Astrocyte (in vitro differentiated cells and primary cell): ENCODE measurements around the gene DSTN. TPM values are rescaled to one million over a fixed set of nuclear protein-coding genes. Genes with fewer than 3 reads are reported as not detected.

ENCODE experiments used
- DNase-seq: peaks from one replicate; pipeline ENCODE4 v3.0.0-alpha.2; 2010; ENCODE audit warnings: low read depth
- FAIRE-seq: peaks from 2 replicates; lab custom pipeline; 2011; peaks lifted over from hg19 to GRCh38; lab: Jason Lieb, UNC
- H2AFZ ChIP-seq: 2 replicates; pipeline ENCODE4 v1.6.0; 2012; ENCODE audit warnings: low read depth, low read length, inconsistent platforms
- H3K27ac ChIP-seq: 2 replicates; pipeline ENCODE4 v1.5.1; 2011; ENCODE audit warnings: low read depth, low read length, inconsistent platforms
- H3K27me3 ChIP-seq: 2 replicates; pipeline ENCODE4 v1.6.0; 2011; ENCODE audit warnings: low read length, inconsistent platforms; ENCODE audit not compliant: insufficient read depth
- H3K36me3 ChIP-seq: 2 replicates; pipeline ENCODE4 v1.5.1; 2011; ENCODE audit warnings: low read length, inconsistent platforms; ENCODE audit not compliant: insufficient read depth
- H3K4me1 ChIP-seq: 2 replicates; pipeline ENCODE4 v1.5.1; 2011; ENCODE audit warnings: low read length, inconsistent platforms; ENCODE audit not compliant: insufficient read depth
- H3K4me2 ChIP-seq: 2 replicates; pipeline ENCODE4 v1.6.0; 2012; ENCODE audit warnings: low read length, inconsistent platforms
- H3K4me3 ChIP-seq: 2 replicates; pipeline ENCODE4 v1.5.1; 2011; ENCODE audit warnings: low read depth, mild to moderate bottlenecking, low read length, inconsistent platforms; ENCODE audit not compliant: insufficient read depth
- H3K79me2 ChIP-seq: 2 replicates; pipeline ENCODE4 v1.6.0; 2012; ENCODE audit warnings: mild to moderate bottlenecking, low read length, inconsistent platforms; ENCODE audit not compliant: insufficient read depth
- H3K9ac ChIP-seq: 2 replicates; pipeline ENCODE4 v1.6.0; 2012; ENCODE audit warnings: mild to moderate bottlenecking, low read length, inconsistent platforms
- H3K9me3 ChIP-seq: 2 replicates; pipeline ENCODE4 v1.5.1; 2012; ENCODE audit warnings: low read depth, mild to moderate bottlenecking, low read length, inconsistent platforms; ENCODE audit not compliant: insufficient read depth
- H4K20me1 ChIP-seq: 2 replicates; pipeline ENCODE4 v1.6.0; 2012; ENCODE audit warnings: low read length, inconsistent platforms; ENCODE audit not compliant: insufficient read depth
- H3K27ac Mint-ChIP-seq: one replicate; pipeline ENCODE4 v1.8.0; 2021; ENCODE audit warnings: mild to moderate bottlenecking, mixed read lengths; ENCODE audit not compliant: unreplicated experiment
- H3K27me3 Mint-ChIP-seq: one replicate; pipeline ENCODE4 v1.8.0; 2021; ENCODE audit warnings: low read depth, mixed read lengths; ENCODE audit not compliant: unreplicated experiment
- H3K36me3 Mint-ChIP-seq: one replicate; pipeline ENCODE4 v1.8.0; 2021; ENCODE audit warnings: low read depth, mixed read lengths; ENCODE audit not compliant: unreplicated experiment
- H3K4me1 Mint-ChIP-seq: one replicate; pipeline ENCODE4 v1.8.0; 2021; ENCODE audit warnings: low read depth, mixed read lengths; ENCODE audit not compliant: unreplicated experiment
- H3K4me3 Mint-ChIP-seq: one replicate; pipeline ENCODE4 v1.8.0; 2021; ENCODE audit warnings: mild to moderate bottlenecking, moderate library complexity, mixed read lengths; ENCODE audit not compliant: unreplicated experiment
- H3K9me3 Mint-ChIP-seq: one replicate; pipeline ENCODE4 v1.8.0; 2021; ENCODE audit warnings: mild to moderate bottlenecking, mixed read lengths; ENCODE audit not compliant: unreplicated experiment
- CTCF ChIP-seq: IDR thresholded peaks from 2 replicates; pipeline ENCODE4 v1.5.1; 2011; ENCODE audit warnings: low read depth, mild to moderate bottlenecking, inconsistent platforms, low read length, moderate library complexity; ENCODE audit not compliant: insufficient read depth
- EZH2 ChIP-seq: IDR thresholded peaks from 2 replicates; pipeline ENCODE4 v1.6.1; 2012; ENCODE audit warnings: mild to moderate bottlenecking, low read length, inconsistent platforms; ENCODE audit not compliant: insufficient read depth
- total RNA-seq: library from RNA; stranded (reverse); gene quantifications from 2 replicates; pipeline ENCODE4 v1.2.1, GENCODE V29; 2021

The DSTN gene
- total RNA-seq, 1 donor from 2014 or later, result 552 TPM

GRCh38 chr20:17622851-17623508 lies 53.1 kb downstream of the DSTN start:
- TF ChIP-seq EZH2 (no peak), CTCF (no peak)
- peaks cover 37% of the 10 kb centered on the region for H3K36me3 ChIP-seq
- no peak overlapping the region for H3K9ac ChIP-seq
- H3K9me3 Mint-ChIP-seq, result no peaks in the 10 kb centered on the region
- no peaks in the 10 kb centered on the region for H3K27me3 Mint-ChIP-seq
- H3K4me3 Mint-ChIP-seq, result no peak overlapping the region
- H3K27ac ChIP-seq, result no peak overlapping the region
- peaks cover 12% of the 10 kb centered on the region for H3K36me3 Mint-ChIP-seq
- no peak overlapping the region for H3K27ac Mint-ChIP-seq
- H3K9me3 ChIP-seq, result no peaks in the 10 kb centered on the region
- no peak overlapping the region for H3K4me2 ChIP-seq
- no peaks in the 10 kb centered on the region for H3K27me3 ChIP-seq
- no peak overlapping the region for H2AFZ ChIP-seq
- no peaks in the 10 kb centered on the region for H3K4me1 Mint-ChIP-seq
- peaks cover 98% of the 10 kb centered on the region for H4K20me1 ChIP-seq
- FAIRE-seq (no peak), DNase-seq (no peak)
- H3K4me1 ChIP-seq, result no peaks in the 10 kb centered on the region
- no peak overlapping the region for H3K4me3 ChIP-seq
- peaks cover 23% of the 10 kb centered on the region for H3K79me2 ChIP-seq

GRCh38 chr20:17624070-17624469 lies 54.2 kb downstream of the DSTN start:
- no peaks in the 10 kb centered on the region for H3K4me1 ChIP-seq
- H3K4me3 ChIP-seq, result no peak overlapping the region
- FAIRE-seq (no peak), DNase-seq (no peak)
- no peaks in the 10 kb centered on the region for H3K9me3 Mint-ChIP-seq
- H3K36me3 ChIP-seq, result peaks cover 36% of the 10 kb centered on the region
- H3K36me3 Mint-ChIP-seq, result peaks cover 18% of the 10 kb centered on the region
- no peak overlapping the region for H3K4me3 Mint-ChIP-seq
- H3K4me1 Mint-ChIP-seq, result no peaks in the 10 kb centered on the region
- no peaks in the 10 kb centered on the region for H3K9me3 ChIP-seq
- peaks cover 98% of the 10 kb centered on the region for H4K20me1 ChIP-seq
- H3K27ac ChIP-seq, result no peak overlapping the region
- no peaks in the 10 kb centered on the region for H3K27me3 ChIP-seq
- TF ChIP-seq EZH2, result no peak
- no peak for TF ChIP-seq CTCF
- peaks cover 31% of the 10 kb centered on the region for H3K79me2 ChIP-seq
- no peak overlapping the region for H2AFZ ChIP-seq
- no peak overlapping the region for H3K9ac ChIP-seq
- no peaks in the 10 kb centered on the region for H3K27me3 Mint-ChIP-seq
- no peak overlapping the region for H3K4me2 ChIP-seq
- H3K27ac Mint-ChIP-seq, result peak overlapping the region; percentile 41

- Mint-ChIP-seq H3K27me3 (no peaks in the 10 kb centered on the region), H3K4me1 (no peaks in the 10 kb centered on the region), H3K4me3 (no peak overlapping the region), H3K27ac (no peak overlapping the region), H3K9me3 (no peaks in the 10 kb centered on the region), H3K36me3 (peaks cover 18% of the 10 kb centered on the region)
- Histone ChIP-seq H3K9me3 (no peaks in the 10 kb centered on the region), H3K4me3 (no peak overlapping the region), H3K4me1 (no peaks in the 10 kb centered on the region), H3K9ac (no peak overlapping the region), H3K27me3 (no peaks in the 10 kb centered on the region), H3K27ac (no peak overlapping the region), H3K4me2 (no peak overlapping the region), H4K20me1 (peaks cover 98% of the 10 kb centered on the region), H3K79me2 (peaks cover 37% of the 10 kb centered on the region), H3K36me3 (peaks cover 33% of the 10 kb centered on the region), H2AFZ (no peak overlapping the region)
- DNase-seq, result no peak
- TF ChIP-seq EZH2, result no peak
- no peak for TF ChIP-seq CTCF
- FAIRE-seq, result no peak
Observed at GRCh38 chr20:17624551-17625245, 54.8 kb downstream of the DSTN start.
